GM12875 (cell line): ENCODE data around the gene CEMIP.
A peak's percentile ranks its signal among the peaks of the same experiment; 100 is the strongest.

Source experiments
- H3K4me3 ChIP-seq: one replicate; pipeline ENCODE4 v1.5.1; 2011; ENCODE audit warnings: low read depth, low read length, control low read depth
- TF ChIP-seq, protein P1 (sequence below): IDR thresholded peaks from 2 replicates; pipeline ENCODE4 v1.5.1; 2011; ENCODE audit warnings: low read depth, mild to moderate bottlenecking, control low read depth, inconsistent platforms, low read length, moderate library complexity, borderline replicate concordance; ENCODE audit not compliant: insufficient read depth

Gene CEMIP

DNA sequence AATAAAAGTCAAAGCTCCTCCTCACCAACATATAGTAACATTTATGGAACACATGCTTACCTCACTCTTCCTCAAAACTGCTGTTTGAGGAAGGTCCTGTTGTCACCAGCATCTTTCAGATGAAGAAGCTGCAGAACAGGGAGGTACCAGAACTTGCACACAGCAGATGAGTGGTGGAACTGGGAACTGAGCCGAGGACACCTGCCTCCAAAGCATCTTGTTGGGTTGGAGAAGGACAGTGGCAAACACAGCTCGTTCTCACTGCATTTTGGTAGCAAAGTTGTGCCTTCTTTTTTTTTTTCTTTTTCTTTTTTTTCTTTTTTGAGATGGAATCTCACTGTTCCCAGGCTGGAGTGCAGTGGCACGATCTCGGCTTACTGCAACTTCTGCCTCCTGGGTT, 76.0 kb downstream of the CEMIP start:
- H3K4me3 ChIP-seq = no peak overlapping the region
- TF ChIP-seq, protein P1, sequence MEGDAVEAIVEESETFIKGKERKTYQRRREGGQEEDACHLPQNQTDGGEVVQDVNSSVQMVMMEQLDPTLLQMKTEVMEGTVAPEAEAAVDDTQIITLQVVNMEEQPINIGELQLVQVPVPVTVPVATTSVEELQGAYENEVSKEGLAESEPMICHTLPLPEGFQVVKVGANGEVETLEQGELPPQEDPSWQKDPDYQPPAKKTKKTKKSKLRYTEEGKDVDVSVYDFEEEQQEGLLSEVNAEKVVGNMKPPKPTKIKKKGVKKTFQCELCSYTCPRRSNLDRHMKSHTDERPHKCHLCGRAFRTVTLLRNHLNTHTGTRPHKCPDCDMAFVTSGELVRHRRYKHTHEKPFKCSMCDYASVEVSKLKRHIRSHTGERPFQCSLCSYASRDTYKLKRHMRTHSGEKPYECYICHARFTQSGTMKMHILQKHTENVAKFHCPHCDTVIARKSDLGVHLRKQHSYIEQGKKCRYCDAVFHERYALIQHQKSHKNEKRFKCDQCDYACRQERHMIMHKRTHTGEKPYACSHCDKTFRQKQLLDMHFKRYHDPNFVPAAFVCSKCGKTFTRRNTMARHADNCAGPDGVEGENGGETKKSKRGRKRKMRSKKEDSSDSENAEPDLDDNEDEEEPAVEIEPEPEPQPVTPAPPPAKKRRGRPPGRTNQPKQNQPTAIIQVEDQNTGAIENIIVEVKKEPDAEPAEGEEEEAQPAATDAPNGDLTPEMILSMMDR = no peak

DNA sequence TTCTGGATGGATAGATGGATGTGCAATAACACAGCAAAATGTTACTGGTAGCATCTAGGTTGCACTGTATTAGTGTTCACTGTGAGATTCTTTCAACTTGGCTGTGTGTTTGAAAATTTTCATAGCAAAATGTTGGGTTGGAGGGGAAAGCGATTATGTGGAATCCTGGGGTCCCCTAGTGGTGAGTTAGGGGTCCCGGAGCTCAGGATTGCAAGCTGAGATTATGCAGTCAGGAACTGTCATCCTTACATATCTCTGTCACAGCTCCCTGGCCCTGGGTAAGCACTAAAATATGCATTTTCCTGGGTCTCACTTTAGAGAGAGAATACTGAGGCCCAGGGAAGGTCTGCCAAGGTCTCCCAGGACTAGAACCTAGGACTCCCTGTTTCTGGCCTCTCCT, 77.2 kb downstream of the CEMIP start:
- TF ChIP-seq, protein P1 = peak; percentile 34; the same call in 1 of the 2 replicates
- no peak overlapping the region for H3K4me3 ChIP-seq

DNA sequence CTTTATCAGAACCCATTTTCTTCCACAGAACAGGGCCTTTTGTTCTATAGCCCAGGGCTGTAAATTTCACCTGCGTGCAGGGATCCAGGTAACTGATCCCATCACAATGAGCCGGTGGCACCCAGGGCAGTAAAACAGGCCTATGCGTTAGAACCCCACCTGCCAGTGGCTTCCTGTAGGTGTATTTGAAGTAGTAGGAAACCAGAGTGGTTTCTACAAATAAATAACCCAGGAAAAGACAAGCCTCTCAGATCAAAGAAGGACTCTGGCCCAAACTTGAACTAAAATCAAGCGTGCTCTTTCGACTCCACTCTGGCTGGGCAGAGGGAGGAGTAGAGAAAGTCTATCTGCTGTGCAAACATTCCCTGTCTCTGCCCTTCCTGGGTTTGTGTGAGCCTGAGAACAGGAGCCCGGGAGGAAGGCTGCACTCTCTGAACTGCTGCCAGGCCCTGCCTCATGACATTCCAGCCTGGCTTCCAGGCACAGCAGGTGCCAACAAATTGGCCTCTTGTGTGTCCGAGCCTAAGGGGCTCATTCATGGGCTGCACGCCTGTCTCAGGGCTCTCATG, 77.7 kb downstream of the CEMIP start:
- H3K4me3 ChIP-seq = no peak overlapping the region
- TF ChIP-seq, protein P1 = no peak

DNA sequence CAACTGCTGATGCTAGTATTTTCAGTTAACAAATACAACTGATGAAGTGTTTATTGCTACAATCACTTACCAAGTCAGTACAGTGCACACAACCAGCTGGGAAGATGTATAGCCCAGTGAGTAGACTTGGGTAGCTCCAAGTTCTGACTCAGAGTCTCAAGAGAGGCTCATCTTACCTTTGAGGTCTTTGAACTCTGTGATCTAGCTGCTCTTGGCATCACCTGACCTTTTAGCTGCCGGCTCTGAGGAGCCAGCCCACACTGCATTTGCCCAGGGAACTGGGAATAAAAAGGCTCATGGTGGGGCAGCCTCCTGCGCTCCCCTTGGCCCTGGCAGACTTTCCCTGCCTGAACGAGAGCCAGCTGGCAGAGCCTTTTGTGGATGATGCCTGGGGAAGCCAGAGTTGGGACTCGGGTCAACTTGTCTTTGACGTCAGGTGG, 82.6 kb downstream of the CEMIP start:
- no peak overlapping the region for H3K4me3 ChIP-seq
- TF ChIP-seq, protein P1 = no peak

DNA sequence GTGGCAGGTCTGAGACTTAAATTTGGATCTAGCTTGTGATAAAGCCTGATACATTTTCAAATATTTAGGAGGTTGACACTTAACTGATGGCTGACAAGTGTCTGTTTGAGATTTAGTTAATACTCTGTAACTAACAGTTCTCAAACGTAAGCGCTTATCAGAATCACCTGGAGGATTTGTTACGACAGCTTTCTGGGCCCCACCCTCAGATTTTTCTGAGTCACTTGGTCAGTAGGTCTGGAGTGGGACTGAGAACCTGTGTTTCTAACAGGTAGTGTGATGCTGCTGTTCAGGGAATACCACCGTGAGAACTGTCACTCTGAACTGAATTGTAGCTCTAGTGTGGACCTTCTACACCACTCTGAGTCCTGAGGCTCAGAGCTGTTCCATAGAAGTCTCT, 85.5 kb downstream of the CEMIP start:
- TF ChIP-seq, protein P1 = no peak
- H3K4me3 ChIP-seq = no peak overlapping the region

DNA sequence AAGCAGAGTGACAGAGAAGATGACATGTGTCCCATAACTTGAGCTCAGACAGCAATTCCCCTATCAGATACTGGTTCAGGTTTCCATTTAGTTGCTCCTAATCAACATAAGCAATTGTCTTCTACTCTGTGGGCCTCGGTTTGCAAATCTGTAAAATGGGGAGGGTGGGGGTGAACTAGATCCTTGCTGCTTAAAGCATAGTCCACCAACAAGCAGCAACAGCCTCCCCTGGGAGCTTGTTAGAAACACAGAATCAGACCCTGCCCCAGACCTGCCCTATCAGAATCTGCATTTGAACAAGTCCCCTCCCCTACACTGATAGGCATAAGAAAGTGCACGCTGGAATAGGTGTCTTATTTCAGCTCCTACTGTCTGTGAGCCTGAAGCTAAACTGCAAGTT, 87.8 kb downstream of the CEMIP start:
- no peak overlapping the region for H3K4me3 ChIP-seq
- TF ChIP-seq, protein P1 = no peak

DNA sequence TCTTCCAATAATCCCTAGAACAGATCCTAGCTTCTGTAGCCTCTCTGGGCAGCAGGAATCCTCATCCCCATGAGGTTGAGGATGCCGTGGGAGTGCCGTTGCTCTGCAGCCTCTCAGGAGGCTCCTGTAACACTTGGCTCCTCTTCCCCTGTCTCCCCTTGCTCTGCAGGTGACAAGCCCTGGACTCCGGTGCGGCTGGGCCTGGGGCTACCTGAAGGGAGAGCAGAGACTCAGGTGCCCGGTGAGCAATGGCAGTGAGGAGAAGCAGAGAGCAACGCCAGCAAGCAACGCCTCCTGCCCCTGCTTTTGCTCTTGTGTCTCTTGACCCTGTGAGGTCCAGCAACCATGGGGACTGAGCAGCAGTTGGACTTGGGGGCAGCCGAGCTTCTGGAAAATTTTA, 91.2 kb downstream of the CEMIP start:
- no peak overlapping the region for H3K4me3 ChIP-seq
- TF ChIP-seq, protein P1 = no peak
